WTC11 (cell line): Measurements from ENCODE around the gene MRS2. TPM values are rescaled to one million over a fixed set of nuclear protein-coding genes. Genes with fewer than 3 reads are reported as not detected.
A peak's percentile ranks its signal among the peaks of the same experiment; 100 is the strongest.

Experiments used
- ATAC-seq: fragments of 200-7000 bp; cut with Tn5 transposase; 2 replicates; pipeline ENCODE4 v1.10.0; 2021; ENCODE audit warnings: mild to moderate bottlenecking, moderate library complexity
- CTCF ChIA-PET: fragments of 300-600 bp; sonication (Branson Sonifier 250); formaldehyde crosslinking; loops from one replicate; lab custom pipeline; 2021; ENCODE audit warnings: antibody characterized with exemption; lab: Charles Lee
- POLR2A ChIA-PET: fragments of 350-600 bp; sonication (Branson Sonifier 250); formaldehyde crosslinking; loops from one replicate; lab custom pipeline; 2021; ENCODE audit warnings: antibody characterized with exemption; lab: Charles Lee
- DNase-seq: peaks from one replicate; pipeline ENCODE4 v3.0.0; 2021; ENCODE audit warnings: low spot score
- H3K27ac Mint-ChIP-seq: 2 replicates; pipeline ENCODE4 v1.8.0; 2021; ENCODE audit warnings: mixed read lengths
- H3K27me3 Mint-ChIP-seq: 2 replicates; pipeline ENCODE4 v1.8.0; 2021; ENCODE audit warnings: low read depth, mild to moderate bottlenecking, moderate library complexity, mixed read lengths
- H3K36me3 Mint-ChIP-seq: 2 replicates; pipeline ENCODE4 v1.8.0; 2021; ENCODE audit warnings: mixed read lengths
- H3K4me1 Mint-ChIP-seq: 2 replicates; pipeline ENCODE4 v1.8.0; 2022; ENCODE audit warnings: mixed read lengths
- H3K4me3 Mint-ChIP-seq: 2 replicates; pipeline ENCODE4 v1.8.0; 2021; ENCODE audit warnings: mild to moderate bottlenecking, moderate library complexity, mixed read lengths
- H3K9me3 Mint-ChIP-seq: 2 replicates; pipeline ENCODE4 v1.8.0; 2021; ENCODE audit warnings: mixed read lengths
- AR ChIP-seq: fragments of 250-450 bp; sonication (Bioruptor Pico); IDR thresholded peaks from 2 replicates; pipeline ENCODE4 v1.9.0; 2021; ENCODE audit warnings: mild to moderate bottlenecking
- ETV6 ChIP-seq: sonication (generic); formaldehyde crosslinking; IDR thresholded peaks from 2 replicates; pipeline ENCODE4 v1.8.1; 2022; ENCODE audit warnings: mild to moderate bottlenecking, missing genetic modification reagents
- FOXJ3 ChIP-seq: sonication (generic); formaldehyde crosslinking; IDR thresholded peaks from 2 replicates; pipeline ENCODE4 v1.9.0; 2021; ENCODE audit warnings: missing genetic modification reagents, mild to moderate bottlenecking, borderline replicate concordance
- GABPB1 ChIP-seq: sonication (generic); formaldehyde crosslinking; IDR thresholded peaks from 2 replicates; pipeline ENCODE4 v1.8.1; 2023; ENCODE audit warnings: mild to moderate bottlenecking, missing genetic modification reagents
- JUN ChIP-seq: sonication (generic); formaldehyde crosslinking; IDR thresholded peaks from 2 replicates; pipeline ENCODE4 v1.8.0; 2023; ENCODE audit warnings: mild to moderate bottlenecking, missing genetic modification reagents
- SP1 ChIP-seq: sonication (generic); formaldehyde crosslinking; conservative IDR thresholded peaks from 2 replicates; pipeline ENCODE4 v1.8.1; 2022; ENCODE audit warnings: missing genetic modification reagents
- TEAD1 ChIP-seq: sonication (generic); formaldehyde crosslinking; IDR thresholded peaks from 2 replicates; pipeline ENCODE4 v1.8.0; 2022; ENCODE audit warnings: mild to moderate bottlenecking, missing genetic modification reagents
- TP53 ChIP-seq: sonication (generic); formaldehyde crosslinking; IDR thresholded peaks from 2 replicates; pipeline ENCODE4 v1.8.1; 2023; ENCODE audit warnings: mild to moderate bottlenecking, missing genetic modification reagents
- ZBTB21 ChIP-seq: sonication (generic); formaldehyde crosslinking; IDR thresholded peaks from 2 replicates; pipeline ENCODE4 v1.8.1; 2023; ENCODE audit warnings: mild to moderate bottlenecking, missing genetic modification reagents, borderline replicate concordance
- ZMAT4 ChIP-seq: fragments of 250-450 bp; sonication (Bioruptor Pico); IDR thresholded peaks from 2 replicates; pipeline ENCODE4 v1.9.0; 2021; ENCODE audit warnings: mild to moderate bottlenecking
- ZNF232 ChIP-seq: sonication (generic); formaldehyde crosslinking; IDR thresholded peaks from 2 replicates; pipeline ENCODE4 v1.8.0; 2022; ENCODE audit warnings: mild to moderate bottlenecking, missing genetic modification reagents
- ZNF512 ChIP-seq: sonication (generic); formaldehyde crosslinking; IDR thresholded peaks from 2 replicates; pipeline ENCODE4 v1.8.1; 2022; ENCODE audit warnings: missing genetic modification reagents, borderline replicate concordance
- total RNA-seq: library from RNA; stranded (reverse); gene quantifications from 3 replicates; pipeline ENCODE4 v1.2.3, GENCODE V29; 2021
- TF ChIP-seq, protein P1 (sequence below): sonication (generic); formaldehyde crosslinking; IDR thresholded peaks from 2 replicates; pipeline ENCODE4 v1.8.0; 2022; ENCODE audit warnings: missing genetic modification reagents

MRS2 gene
- total RNA-seq, 1 experiment from 2014 or later = 91.6 TPM

DNA sequence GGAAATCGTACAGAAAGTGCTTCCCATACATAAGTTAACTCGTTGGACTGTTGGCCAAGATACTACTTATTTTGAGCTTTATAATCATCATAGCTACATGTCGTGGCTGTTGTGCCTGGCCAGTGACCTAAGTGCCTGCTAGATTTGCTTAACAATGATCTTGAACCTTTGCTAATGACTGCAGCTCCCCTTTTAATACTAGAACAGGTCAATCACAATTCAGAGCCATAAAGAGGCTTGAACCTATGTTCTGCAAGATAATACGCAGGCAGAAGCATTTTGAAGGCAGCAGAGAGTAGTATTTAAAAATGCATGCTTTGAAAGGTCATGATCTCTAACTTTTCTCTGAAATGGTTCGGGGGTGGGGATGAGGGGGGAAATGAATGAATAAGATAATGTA lies 2.5 kb downstream of the MRS2 start:
- POLR2A ChIA-PET = interaction anchor here (0.7 kb wide), 2 partner anchors 90 to 145 kb away, joined by 3 to 10 read pairs; partner anchors contain the start of gene ALDH5A1
- Mint-ChIP-seq H3K36me3 (peaks cover 44% of the 10 kb centered on the region), H3K27me3 (no peaks in the 10 kb centered on the region), H3K4me3 (peak overlapping the region; percentile 50), H3K27ac (peak overlapping the region; percentile 46), H3K9me3 (no peaks in the 10 kb centered on the region), H3K4me1 (peaks cover 41% of the 10 kb centered on the region)
- no peak for ATAC-seq
- TF ChIP-seq ZBTB21 (CRISPR knock-in tag) (no peak), JUN (CRISPR knock-in tag) (no peak), TEAD1 (peak; percentile 35; the same call in 1 of the 2 replicates), ZNF232 (CRISPR knock-in tag) (no peak)
- DNase-seq = no peak
- CTCF ChIA-PET = interaction anchor here (0.7 to 1.3 kb wide), 5 partner anchors 16 to 293 kb away, joined by 3 to 4 read pairs (median 4); no protein-coding TSS in a partner anchor

DNA sequence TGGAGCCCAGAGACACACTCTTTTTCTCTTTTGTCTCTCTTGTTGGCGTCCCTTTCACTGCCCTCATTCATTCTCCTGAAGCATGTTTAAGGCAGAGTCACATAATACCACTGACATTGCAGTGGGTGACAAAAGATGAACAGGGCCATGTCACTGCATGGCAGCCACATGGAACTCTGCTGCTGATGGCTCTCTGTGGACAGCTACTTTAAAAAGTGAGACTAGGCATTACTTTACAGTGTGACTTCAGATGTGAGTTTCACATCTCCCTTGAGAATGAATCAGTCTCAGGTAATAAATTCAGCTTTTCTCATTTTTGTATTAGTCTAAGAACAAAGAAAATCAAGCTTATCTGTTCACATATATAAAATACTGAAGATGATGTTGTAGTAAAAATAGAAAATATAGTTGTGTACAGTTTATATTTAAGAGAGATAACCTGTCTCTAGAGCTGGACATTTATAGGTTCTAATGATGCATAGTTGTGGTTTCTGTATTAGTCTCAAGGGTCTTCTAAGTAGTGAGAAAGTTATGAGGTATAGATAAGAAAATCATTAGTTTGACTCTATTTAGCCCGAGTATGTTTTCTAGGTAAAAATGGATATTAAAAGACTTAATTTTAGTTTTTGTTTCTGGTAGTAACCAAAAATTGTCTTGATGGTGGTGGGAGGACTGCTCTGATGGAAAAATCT lies 6.1 kb downstream of the MRS2 start:
- POLR2A ChIA-PET = no interaction called here
- no peak for ATAC-seq
- H3K36me3 Mint-ChIP-seq = peaks cover 62% of the 10 kb centered on the region

More for the DNA sequence above, 6.1 kb downstream of the MRS2 start:
- no peaks in the 10 kb centered on the region for H3K27me3 Mint-ChIP-seq
- no peak for TF ChIP-seq TP53 (CRISPR knock-in tag)
- TF ChIP-seq AR (CRISPR knock-in tag) = no peak
- no peak for TF ChIP-seq SP1 (CRISPR knock-in tag)
- no peak for TF ChIP-seq ZMAT4 (CRISPR knock-in tag)
- TF ChIP-seq, protein P1, sequence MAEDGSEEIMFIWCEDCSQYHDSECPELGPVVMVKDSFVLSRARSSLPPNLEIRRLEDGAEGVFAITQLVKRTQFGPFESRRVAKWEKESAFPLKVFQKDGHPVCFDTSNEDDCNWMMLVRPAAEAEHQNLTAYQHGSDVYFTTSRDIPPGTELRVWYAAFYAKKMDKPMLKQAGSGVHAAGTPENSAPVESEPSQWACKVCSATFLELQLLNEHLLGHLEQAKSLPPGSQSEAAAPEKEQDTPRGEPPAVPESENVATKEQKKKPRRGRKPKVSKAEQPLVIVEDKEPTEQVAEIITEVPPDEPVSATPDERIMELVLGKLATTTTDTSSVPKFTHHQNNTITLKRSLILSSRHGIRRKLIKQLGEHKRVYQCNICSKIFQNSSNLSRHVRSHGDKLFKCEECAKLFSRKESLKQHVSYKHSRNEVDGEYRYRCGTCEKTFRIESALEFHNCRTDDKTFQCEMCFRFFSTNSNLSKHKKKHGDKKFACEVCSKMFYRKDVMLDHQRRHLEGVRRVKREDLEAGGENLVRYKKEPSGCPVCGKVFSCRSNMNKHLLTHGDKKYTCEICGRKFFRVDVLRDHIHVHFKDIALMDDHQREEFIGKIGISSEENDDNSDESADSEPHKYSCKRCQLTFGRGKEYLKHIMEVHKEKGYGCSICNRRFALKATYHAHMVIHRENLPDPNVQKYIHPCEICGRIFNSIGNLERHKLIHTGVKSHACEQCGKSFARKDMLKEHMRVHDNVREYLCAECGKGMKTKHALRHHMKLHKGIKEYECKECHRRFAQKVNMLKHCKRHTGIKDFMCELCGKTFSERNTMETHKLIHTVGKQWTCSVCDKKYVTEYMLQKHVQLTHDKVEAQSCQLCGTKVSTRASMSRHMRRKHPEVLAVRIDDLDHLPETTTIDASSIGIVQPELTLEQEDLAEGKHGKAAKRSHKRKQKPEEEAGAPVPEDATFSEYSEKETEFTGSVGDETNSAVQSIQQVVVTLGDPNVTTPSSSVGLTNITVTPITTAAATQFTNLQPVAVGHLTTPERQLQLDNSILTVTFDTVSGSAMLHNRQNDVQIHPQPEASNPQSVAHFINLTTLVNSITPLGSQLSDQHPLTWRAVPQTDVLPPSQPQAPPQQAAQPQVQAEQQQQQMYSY (CRISPR knock-in tag) = no peak
- TF ChIP-seq TEAD1 = no peak
- TF ChIP-seq FOXJ3 = no peak
- no peak for TF ChIP-seq ZNF512 (CRISPR knock-in tag)
- TF ChIP-seq GABPB1 (CRISPR knock-in tag) = no peak
- TF ChIP-seq ETV6 = no peak
- no peak for DNase-seq
- H3K9me3 Mint-ChIP-seq = no peaks in the 10 kb centered on the region
- H3K4me3 Mint-ChIP-seq = no peak overlapping the region
- H3K27ac Mint-ChIP-seq = peak overlapping the region; percentile 41; the same call in 1 of the 2 replicates
- peaks cover 14% of the 10 kb centered on the region for H3K4me1 Mint-ChIP-seq
- CTCF ChIA-PET = no interaction called here
